Liver (tissue), 3 donors: ENCODE measurements around the gene LMF1.

ENCODE experiments used
- CTCF ChIP-seq: fragments of 150-350 bp; IDR thresholded peaks from 2 replicates; pipeline ENCODE4 v1.5.1; 2017; ENCODE audit warnings: improper control_type of control experiment, low read depth, low read length; ENCODE audit not compliant: missing input control
- EGR1 ChIP-seq, 2 donors: IDR thresholded peaks; 2 replicates each; pipeline ENCODE4 v1.6.1; 2016 to 2018; ENCODE audit warnings: antibody characterized with exemption in 2 of 2, low read depth in 2 of 2
- donor health status: healthy.
- donor health status: healthy.

GRCh38 chr16:827513-827912, 143.3 kb downstream of the LMF1 start:
- TF ChIP-seq EGR1 (IDR thresholded peaks at IDR 0.05; ENCODE audit: low read depth in 2 of 2) (no peak), CTCF (no peak)
